Breast epithelium (tissue), 4 donors: ENCODE results near the gene MRTFA. TPM values are rescaled to one million over a fixed set of nuclear protein-coding genes. Genes with fewer than 3 reads are reported as not detected.

ENCODE experiments used
- DNase-seq, 2 donors: peaks; one replicate each; pipeline ENCODE4 v3.0.0-alpha.2; 2019; ENCODE audit warnings: low spot score in 2 of 2
- H3K27ac ChIP-seq, 2 donors: fragments of 200-600 bp; sonication (generic) in 1 of 2; one replicate each; pipeline ENCODE4 v1.5.1; 2016 to 2019; ENCODE audit warnings: mild to moderate bottlenecking in 1 of 2
- H3K27me3 ChIP-seq, 2 donors: fragments of 200-600 bp; sonication (generic) in 1 of 2; one replicate each; pipeline versions ENCODE4 v1.5.1 to v1.6.0; 2017 to 2019; ENCODE audit warnings: control low read depth in 1 of 2, mild to moderate bottlenecking in 1 of 2
- H3K36me3 ChIP-seq: fragments of 200-600 bp; one replicate; pipeline ENCODE4 v1.5.1; 2019
- H3K4me1 ChIP-seq, 2 donors: fragments of 200-600 bp; sonication (generic); one replicate each; pipeline ENCODE4 v1.5.1; 2016 to 2019; ENCODE audit warnings: control low read depth in 1 of 2
- H3K4me3 ChIP-seq, 3 donors: fragments of 200-600 bp; sonication (generic); 1 replicate in 2 of 3; 2 replicates in 1 of 3; pipeline ENCODE4 v1.5.1; 2016 to 2019; ENCODE audit warnings: mild to moderate bottlenecking in 3 of 3, moderate library complexity in 2 of 3
- H3K9me3 ChIP-seq, 2 donors: fragments of 200-600 bp; sonication (generic) in 1 of 2; one replicate each; pipeline ENCODE4 v1.5.1; 2016 to 2019; ENCODE audit warnings: control low read depth in 1 of 2
- POLR2A ChIP-seq: fragments of 450-650 bp; IDR thresholded peaks from one replicate; pipeline ENCODE4 v1.6.1; 2016; ENCODE audit warnings: antibody characterized with exemption, mild to moderate bottlenecking, moderate library complexity
- POLR2AphosphoS5 ChIP-seq, 3 donors: sonication (generic); formaldehyde crosslinking; IDR thresholded peaks; one replicate each; pipeline ENCODE4 v1.6.1; 2017; ENCODE audit warnings: antibody characterized with exemption in 3 of 3
- intact Hi-C: fragments of 100-400 bp; cut with DNase I; formaldehyde crosslinking; loops from one replicate; pipeline ENCODE4 v1.15.1; 2023; ENCODE audit warnings: low total_unique reads
- total RNA-seq, 3 donors: library from RNA; depleted of rRNA; stranded (reverse); fragments of >200 nt; gene quantifications; one replicate each; pipeline ENCODE4 v1.1.0, GENCODE V29; 2016
- TF ChIP-seq, protein P1 (sequence below), 3 donors: fragments of 450-650 bp; IDR thresholded peaks; one replicate each; pipeline ENCODE4 v1.5.1; 2016 to 2017; ENCODE audit warnings: antibody characterized with exemption in 3 of 3, mild to moderate bottlenecking in 3 of 3, moderate library complexity in 3 of 3

MRTFA gene
- total RNA-seq, 3 donors from 2014 or later = 47.0 to 69.2 (median 65.7) TPM

DNA sequence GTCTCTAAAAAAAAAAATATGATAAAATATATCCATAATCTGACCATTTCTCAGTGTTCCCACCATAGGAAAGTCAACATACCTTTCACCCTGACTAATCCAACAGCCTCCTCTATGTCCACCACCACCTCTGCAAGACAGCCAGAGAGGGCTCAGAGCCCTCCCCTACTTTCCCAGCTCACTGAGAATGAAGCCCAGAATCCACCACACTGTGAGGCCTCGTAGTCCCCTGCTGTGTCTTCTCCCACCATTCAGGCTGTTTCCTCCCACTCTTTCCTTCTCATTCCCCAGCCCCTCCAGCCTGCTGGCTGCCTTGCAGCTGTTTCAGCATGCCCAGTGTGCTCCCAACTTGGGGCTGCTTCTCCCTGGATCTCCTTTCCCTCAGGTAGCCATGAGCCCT is 239.1 kb downstream of the MRTFA start:
- no peaks in the 10 kb centered on the region for H3K27me3 ChIP-seq
- peak overlapping the region; percentile 91 to 92 for H3K27ac ChIP-seq
- H3K4me3 ChIP-seq = no peak overlapping the region
- DNase-seq = no peak
- intact Hi-C loops = no loop called here
- TF ChIP-seq, protein P1, sequence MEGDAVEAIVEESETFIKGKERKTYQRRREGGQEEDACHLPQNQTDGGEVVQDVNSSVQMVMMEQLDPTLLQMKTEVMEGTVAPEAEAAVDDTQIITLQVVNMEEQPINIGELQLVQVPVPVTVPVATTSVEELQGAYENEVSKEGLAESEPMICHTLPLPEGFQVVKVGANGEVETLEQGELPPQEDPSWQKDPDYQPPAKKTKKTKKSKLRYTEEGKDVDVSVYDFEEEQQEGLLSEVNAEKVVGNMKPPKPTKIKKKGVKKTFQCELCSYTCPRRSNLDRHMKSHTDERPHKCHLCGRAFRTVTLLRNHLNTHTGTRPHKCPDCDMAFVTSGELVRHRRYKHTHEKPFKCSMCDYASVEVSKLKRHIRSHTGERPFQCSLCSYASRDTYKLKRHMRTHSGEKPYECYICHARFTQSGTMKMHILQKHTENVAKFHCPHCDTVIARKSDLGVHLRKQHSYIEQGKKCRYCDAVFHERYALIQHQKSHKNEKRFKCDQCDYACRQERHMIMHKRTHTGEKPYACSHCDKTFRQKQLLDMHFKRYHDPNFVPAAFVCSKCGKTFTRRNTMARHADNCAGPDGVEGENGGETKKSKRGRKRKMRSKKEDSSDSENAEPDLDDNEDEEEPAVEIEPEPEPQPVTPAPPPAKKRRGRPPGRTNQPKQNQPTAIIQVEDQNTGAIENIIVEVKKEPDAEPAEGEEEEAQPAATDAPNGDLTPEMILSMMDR (IDR thresholded peaks at IDR 0.05) = no peak
- no peak for TF ChIP-seq POLR2AphosphoS5 (IDR thresholded peaks at IDR 0.05)
- no peak for TF ChIP-seq POLR2A
- H3K4me1 ChIP-seq = peaks cover 0 to 11% of the 10 kb centered on the region in 2 donors
- no peaks in the 10 kb centered on the region for H3K36me3 ChIP-seq
- H3K9me3 ChIP-seq = no peaks in the 10 kb centered on the region

DNA sequence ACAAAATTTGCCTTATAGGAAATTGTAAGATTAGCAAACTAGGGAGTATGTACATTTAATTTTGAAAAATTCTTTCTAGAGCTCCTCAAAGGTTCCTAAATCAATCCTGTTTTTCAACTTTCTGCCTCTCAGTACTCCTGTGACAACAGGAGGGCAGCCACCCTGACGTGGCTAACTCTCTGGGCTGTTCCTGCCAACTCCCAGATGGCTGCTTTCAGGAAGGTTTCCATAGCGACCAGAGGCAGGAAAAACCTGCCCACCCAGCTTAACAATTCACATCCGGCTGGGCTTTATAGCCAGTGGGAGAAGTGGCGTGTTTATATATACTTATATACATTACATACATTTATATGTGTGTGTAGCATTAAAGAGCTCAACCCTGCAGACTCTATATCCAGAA is 239.6 kb downstream of the MRTFA start:
- Histone ChIP-seq H3K4me1 (peaks cover 0 to 11% of the 10 kb centered on the region in 2 donors), H3K9me3 (no peaks in the 10 kb centered on the region), H3K36me3 (no peaks in the 10 kb centered on the region), H3K27ac (peak overlapping the region; percentile 91 to 92), H3K27me3 (no peaks in the 10 kb centered on the region), H3K4me3 (no peak overlapping the region)
- intact Hi-C loops = no loop called here
- DNase-seq = peak; percentile 76 to 89
- TF ChIP-seq, protein P1 (IDR thresholded peaks at IDR 0.05) = no peak
- peak in 1 of 3 donors; percentile 52 for TF ChIP-seq POLR2AphosphoS5 (IDR thresholded peaks at IDR 0.05)

DNA sequence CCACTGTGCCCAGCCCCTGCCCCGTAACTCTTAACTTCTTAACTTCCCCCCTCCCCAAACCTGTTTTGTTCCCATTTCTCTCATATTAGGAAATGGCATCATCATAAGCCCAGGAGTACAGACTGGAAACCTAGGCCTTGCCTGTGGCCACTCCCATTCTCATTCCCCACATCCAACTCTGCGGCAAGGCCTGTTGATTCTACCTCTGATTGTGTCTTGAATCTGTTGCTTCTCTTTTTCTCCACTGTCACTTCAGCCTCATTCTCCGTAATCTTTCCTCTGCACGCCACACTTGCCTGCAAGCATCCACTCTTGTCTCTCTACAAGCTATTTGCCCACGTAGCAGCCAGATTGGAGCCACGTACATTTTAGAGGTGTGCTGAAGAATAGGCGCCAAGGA is 240.9 kb downstream of the MRTFA start:
- no peak for DNase-seq
- Histone ChIP-seq H3K9me3 (no peaks in the 10 kb centered on the region), H3K4me1 (peaks cover 0 to 11% of the 10 kb centered on the region in 2 donors), H3K4me3 (no peak overlapping the region), H3K27me3 (no peaks in the 10 kb centered on the region), H3K27ac (peak overlapping the region; percentile 91 to 92), H3K36me3 (no peaks in the 10 kb centered on the region)
- TF ChIP-seq, protein P1 (IDR thresholded peaks at IDR 0.05) = no peak
- TF ChIP-seq POLR2A = no peak
- TF ChIP-seq POLR2AphosphoS5 (IDR thresholded peaks at IDR 0.05) = no peak
- intact Hi-C loops = no loop called here

DNA sequence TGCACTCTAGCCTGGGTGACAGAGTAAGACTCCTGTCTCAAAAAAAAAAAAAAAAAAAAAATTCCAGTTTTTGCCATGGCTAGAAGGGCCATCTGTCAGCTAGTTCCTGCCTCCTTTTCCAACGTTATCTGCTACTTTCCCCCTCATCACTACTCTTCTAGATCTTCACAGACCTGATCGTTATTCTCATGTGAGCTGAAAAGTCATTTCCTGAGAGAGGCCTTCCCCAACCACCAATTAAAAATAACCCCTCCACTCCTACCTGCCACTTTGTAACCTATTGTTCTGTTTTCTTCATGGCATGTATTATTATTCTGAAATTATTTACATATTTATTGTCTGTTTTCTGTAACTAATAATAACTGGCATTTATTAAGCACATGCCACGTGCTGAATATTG is 241.9 kb downstream of the MRTFA start:
- intact Hi-C loops = no loop called here
- H3K4me1 ChIP-seq = peaks cover 0 to 11% of the 10 kb centered on the region in 2 donors
- H3K4me3 ChIP-seq = no peak overlapping the region
- no peaks in the 10 kb centered on the region for H3K36me3 ChIP-seq
- H3K9me3 ChIP-seq = no peaks in the 10 kb centered on the region
- TF ChIP-seq, protein P1 (IDR thresholded peaks at IDR 0.05) = no peak
- TF ChIP-seq POLR2A (no peak), POLR2AphosphoS5 (IDR thresholded peaks at IDR 0.05) (no peak)
- no peak for DNase-seq
- peak overlapping the region in 1 of 2 donors; percentile 29 for H3K27ac ChIP-seq
- H3K27me3 ChIP-seq = no peaks in the 10 kb centered on the region

DNA sequence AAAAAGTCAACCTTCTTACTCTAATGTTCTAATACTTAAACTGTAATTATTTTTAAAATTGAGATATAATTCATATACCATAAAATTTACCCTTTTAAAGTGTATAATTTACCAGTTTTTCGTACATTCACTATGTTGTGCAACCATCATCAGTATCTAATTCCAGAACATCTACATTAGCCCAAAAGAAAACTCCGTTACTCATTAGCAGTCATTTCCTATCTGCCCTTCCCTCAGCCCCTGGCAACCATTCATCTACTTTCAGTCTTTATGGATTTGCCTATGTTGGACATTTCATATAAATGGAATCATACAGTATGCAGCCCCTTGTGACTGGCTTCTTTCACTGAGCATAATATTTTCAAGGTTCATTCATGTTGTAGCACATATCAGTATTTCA is 243.9 kb downstream of the MRTFA start:
- TF ChIP-seq POLR2AphosphoS5 (IDR thresholded peaks at IDR 0.05) (no peak), POLR2A (no peak)
- TF ChIP-seq, protein P1 (IDR thresholded peaks at IDR 0.05) = no peak
- no peaks in the 10 kb centered on the region for H3K27me3 ChIP-seq
- H3K4me3 ChIP-seq = no peak overlapping the region
- intact Hi-C loops = no loop called here
- no peak overlapping the region for H3K27ac ChIP-seq
- H3K4me1 ChIP-seq = peaks cover 0 to 11% of the 10 kb centered on the region in 2 donors
- H3K36me3 ChIP-seq = no peaks in the 10 kb centered on the region
- no peaks in the 10 kb centered on the region for H3K9me3 ChIP-seq
- no peak for DNase-seq
